ENCODE data around the gene ACO1. TPM values are rescaled to one million over a fixed set of nuclear protein-coding genes. Genes with fewer than 3 reads are reported as not detected.

Gene ACO1
- total RNA-seq, 1 donor, result 105 TPM

DNA sequence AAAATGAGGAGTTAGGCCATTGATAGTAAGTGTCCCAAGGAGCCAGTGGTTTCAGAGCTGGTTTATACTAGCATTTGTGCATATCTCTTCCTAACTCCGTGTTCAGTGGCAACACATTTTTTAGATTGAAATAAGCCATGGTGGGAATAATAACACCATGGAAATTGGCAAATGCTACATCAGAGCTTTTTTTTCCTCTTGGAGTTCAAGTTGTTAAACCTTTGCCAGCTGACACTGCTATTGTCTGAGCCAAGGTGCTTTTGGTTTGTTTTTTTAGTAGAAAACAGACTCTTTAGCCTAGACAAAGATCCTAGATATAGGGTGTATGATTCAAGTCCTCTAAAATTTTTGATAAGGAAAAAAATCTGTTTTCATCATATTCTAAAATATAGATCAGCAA is 2.8 kb downstream of the ACO1 start:
- H4K20me1 ChIP-seq (ENCODE audit: insufficient read depth, low read length), result peaks cover 17% of the 10 kb centered on the region
- H3K27ac ChIP-seq (ENCODE audit: low read depth, low read length), result no peak overlapping the region
- H3K4me2 ChIP-seq (ENCODE audit: insufficient read depth, low read length), result no peak overlapping the region
- H3K27me3 ChIP-seq (ENCODE audit: insufficient read depth, low read length), result no peaks in the 10 kb centered on the region
- no peak for DNase-seq (ENCODE audit: insufficient read length, low spot score, missing footprints)
- no peak overlapping the region for H3K4me3 ChIP-seq (ENCODE audit: insufficient read depth, low read length)
- H3K9me3 ChIP-seq (ENCODE audit: low read depth, low read length), result no peaks in the 10 kb centered on the region
- no peaks in the 10 kb centered on the region for H3K36me3 ChIP-seq (ENCODE audit: insufficient read depth, low read length)
- peaks cover 76% of the 10 kb centered on the region for H3K79me2 ChIP-seq (ENCODE audit: insufficient read depth, low read length)
- H2AFZ ChIP-seq (ENCODE audit: low read length), result no peak overlapping the region
- H3K4me1 ChIP-seq (ENCODE audit: insufficient read depth, low read length), result peaks cover 17% of the 10 kb centered on the region
- TF ChIP-seq CTCF (IDR thresholded peaks at IDR 0.05; ENCODE audit: extremely low read depth, low read depth, low read length), result no peak

- Histone ChIP-seq H3K36me3 (ENCODE audit: insufficient read depth, low read length) (no peaks in the 10 kb centered on the region), H3K4me3 (ENCODE audit: insufficient read depth, low read length) (no peak overlapping the region), H3K27ac (ENCODE audit: low read depth, low read length) (no peak overlapping the region), H2AFZ (ENCODE audit: low read length) (no peak overlapping the region), H4K20me1 (ENCODE audit: insufficient read depth, low read length) (peaks cover 20% of the 10 kb centered on the region), H3K4me1 (ENCODE audit: insufficient read depth, low read length) (peaks cover 13% of the 10 kb centered on the region), H3K27me3 (ENCODE audit: insufficient read depth, low read length) (no peaks in the 10 kb centered on the region), H3K4me2 (ENCODE audit: insufficient read depth, low read length) (no peak overlapping the region), H3K9me3 (ENCODE audit: low read depth, low read length) (no peaks in the 10 kb centered on the region), H3K79me2 (ENCODE audit: insufficient read depth, low read length) (peaks cover 90% of the 10 kb centered on the region)
- no peak for TF ChIP-seq CTCF (IDR thresholded peaks at IDR 0.05; ENCODE audit: extremely low read depth, low read depth, low read length)
- no peak for DNase-seq (ENCODE audit: insufficient read length, low spot score, missing footprints)
Observed at GRCh38 chr9:32389365-32389764, 4.9 kb downstream of the ACO1 start.

- Histone ChIP-seq H3K36me3 (ENCODE audit: insufficient read depth, low read length) (no peaks in the 10 kb centered on the region), H3K4me1 (ENCODE audit: insufficient read depth, low read length) (peaks cover 30% of the 10 kb centered on the region), H3K4me2 (ENCODE audit: insufficient read depth, low read length) (no peak overlapping the region), H3K4me3 (ENCODE audit: insufficient read depth, low read length) (no peak overlapping the region), H3K79me2 (ENCODE audit: insufficient read depth, low read length) (peaks cover 80% of the 10 kb centered on the region), H4K20me1 (ENCODE audit: insufficient read depth, low read length) (peaks cover 10% of the 10 kb centered on the region), H3K27ac (ENCODE audit: low read depth, low read length) (no peak overlapping the region), H3K9me3 (ENCODE audit: low read depth, low read length) (no peaks in the 10 kb centered on the region), H3K27me3 (ENCODE audit: insufficient read depth, low read length) (no peaks in the 10 kb centered on the region), H2AFZ (ENCODE audit: low read length) (no peak overlapping the region)
- no peak for TF ChIP-seq CTCF (IDR thresholded peaks at IDR 0.05; ENCODE audit: extremely low read depth, low read depth, low read length)
- no peak for DNase-seq (ENCODE audit: insufficient read length, low spot score, missing footprints)
Observed at GRCh38 chr9:32393911-32394310, 9.5 kb downstream of the ACO1 start.

DNA sequence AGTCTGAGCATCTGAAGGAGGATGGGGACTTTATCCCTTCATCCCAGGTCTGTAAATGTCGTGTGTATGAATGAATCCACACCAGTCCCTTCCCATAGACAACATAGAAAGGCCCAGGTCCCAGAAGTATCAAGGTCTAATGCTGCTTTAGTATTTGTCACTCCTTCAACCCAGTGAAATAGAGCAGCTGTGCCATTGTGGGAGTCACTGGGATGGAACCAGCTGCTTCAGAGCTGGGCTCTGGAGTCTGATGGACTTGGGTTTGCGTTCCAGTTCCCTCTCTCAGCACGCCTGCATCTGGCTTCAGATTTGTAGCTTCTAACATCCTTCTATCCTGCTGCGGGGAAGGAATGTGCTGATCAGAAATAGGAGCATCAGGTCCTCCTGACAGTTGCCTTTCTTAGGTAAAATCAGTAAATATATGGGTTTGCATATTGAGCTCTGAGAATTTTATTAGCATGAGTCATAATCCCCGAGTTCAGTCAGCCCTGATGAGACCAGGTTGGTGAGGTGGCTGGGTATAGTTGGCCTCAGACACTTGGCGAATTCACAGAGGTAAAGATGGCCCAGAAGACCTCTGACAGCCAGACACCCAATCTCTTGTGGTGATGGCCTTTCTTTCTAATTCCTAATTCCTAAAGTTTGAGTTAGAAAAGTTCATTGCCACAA is 10.1 kb downstream of the ACO1 start:
- no peak for DNase-seq (ENCODE audit: insufficient read length, low spot score, missing footprints)
- no peak for TF ChIP-seq CTCF (IDR thresholded peaks at IDR 0.05; ENCODE audit: extremely low read depth, low read depth, low read length)
- peaks cover 30% of the 10 kb centered on the region for H3K4me1 ChIP-seq (ENCODE audit: insufficient read depth, low read length)
- H2AFZ ChIP-seq (ENCODE audit: low read length), result no peak overlapping the region
- H3K9me3 ChIP-seq (ENCODE audit: low read depth, low read length), result no peaks in the 10 kb centered on the region
- H3K4me2 ChIP-seq (ENCODE audit: insufficient read depth, low read length), result no peak overlapping the region
- H3K36me3 ChIP-seq (ENCODE audit: insufficient read depth, low read length), result no peaks in the 10 kb centered on the region
- no peak overlapping the region for H3K27ac ChIP-seq (ENCODE audit: low read depth, low read length)
- no peaks in the 10 kb centered on the region for H3K27me3 ChIP-seq (ENCODE audit: insufficient read depth, low read length)
- peaks cover 78% of the 10 kb centered on the region for H3K79me2 ChIP-seq (ENCODE audit: insufficient read depth, low read length)
- peaks cover 5% of the 10 kb centered on the region for H4K20me1 ChIP-seq (ENCODE audit: insufficient read depth, low read length)
- no peak overlapping the region for H3K4me3 ChIP-seq (ENCODE audit: insufficient read depth, low read length)
